GM23248 (cell line): ENCODE measurements around the gene NPAS3. TPM values are rescaled to one million over a fixed set of nuclear protein-coding genes. Genes with fewer than 3 reads are reported as not detected.

Experiments
- DNase-seq: peaks from one replicate; pipeline ENCODE4 v3.0.0-alpha.2; 2015
- H2AFZ ChIP-seq: fragments of 200-600 bp; sonication (generic); 2 replicates; pipeline ENCODE4 v1.6.1; 2016; ENCODE audit warnings: antibody characterized with exemption
- H3F3A ChIP-seq: fragments of 200-600 bp; sonication (generic); 2 replicates; pipeline ENCODE4 v1.6.1; 2016; ENCODE audit warnings: mild to moderate bottlenecking, antibody characterized with exemption, mixed run types; ENCODE audit not compliant: insufficient read depth
- H3K27ac ChIP-seq: fragments of 200-600 bp; sonication (generic); 2 replicates; pipeline ENCODE4 v1.5.1; 2016; ENCODE audit warnings: mild to moderate bottlenecking
- H3K27me3 ChIP-seq: fragments of 200-600 bp; sonication (generic); replicated peaks from 2 replicates; pipeline ENCODE4 v1.6.1; 2016; ENCODE audit warnings: mild to moderate bottlenecking; ENCODE audit not compliant: insufficient read depth
- H3K36me3 ChIP-seq: fragments of 200-600 bp; sonication (generic); 2 replicates; pipeline ENCODE4 v1.6.1; 2016; ENCODE audit warnings: low read depth, mild to moderate bottlenecking
- H3K4me1 ChIP-seq: fragments of 200-600 bp; sonication (generic); 2 replicates; pipeline ENCODE4 v1.6.1; 2016; ENCODE audit warnings: mild to moderate bottlenecking; ENCODE audit not compliant: insufficient read depth
- H3K4me2 ChIP-seq: fragments of 200-600 bp; sonication (generic); one replicate; pipeline ENCODE4 v1.6.1; 2016; ENCODE audit warnings: mild to moderate bottlenecking; ENCODE audit not compliant: unreplicated experiment
- H3K4me3 ChIP-seq: fragments of 200-600 bp; sonication (generic); 2 replicates; pipeline ENCODE4 v1.5.1; 2016; ENCODE audit warnings: mild to moderate bottlenecking
- H3K79me2 ChIP-seq: fragments of 200-600 bp; sonication (generic); 2 replicates; pipeline ENCODE4 v1.6.1; 2016; ENCODE audit warnings: mild to moderate bottlenecking; ENCODE audit not compliant: insufficient read depth
- H3K9ac ChIP-seq: fragments of 200-600 bp; sonication (generic); 2 replicates; pipeline ENCODE4 v1.6.1; 2016; ENCODE audit warnings: mild to moderate bottlenecking
- H3K9me2 ChIP-seq: fragments of 200-600 bp; sonication (generic); 2 replicates; pipeline ENCODE4 v1.6.1; 2016; ENCODE audit warnings: mixed run types, mild to moderate bottlenecking, moderate library complexity; ENCODE audit not compliant: insufficient read depth
- H3K9me3 ChIP-seq: fragments of 200-600 bp; sonication (generic); one replicate; pipeline ENCODE4 v1.6.1; 2017; ENCODE audit warnings: low read depth
- H4K20me1 ChIP-seq: fragments of 200-600 bp; sonication (generic); 2 replicates; pipeline ENCODE4 v1.6.0; 2016; ENCODE audit not compliant: insufficient read depth
- EZH2 ChIP-seq: fragments of 200-600 bp; sonication (generic); IDR thresholded peaks from 2 replicates; pipeline ENCODE4 v1.6.1; 2018; ENCODE audit warnings: antibody characterized with exemption, mild to moderate bottlenecking; ENCODE audit not compliant: insufficient read depth, poor library complexity, severe bottlenecking
- EZH2phosphoT487 ChIP-seq: fragments of 200-600 bp; sonication (generic); IDR thresholded peaks from 2 replicates; pipeline ENCODE4 v1.6.1; 2018; ENCODE audit warnings: antibody characterized with exemption, moderate library complexity, mild to moderate bottlenecking, low read depth; ENCODE audit not compliant: insufficient read depth
- WGBS, 2 experiments: methylation state at CpG; one replicate each; pipeline ENCODE4 v1.1.6; 2015 to 2017; ENCODE audit warnings: low lambda C conversion rate in 2 of 2, low coverage in 1 of 2; ENCODE audit errors: missing lambda C conversion rate in 2 of 2; 5-methylcytosine and 5-hydroxymethylcytosine counted together
- in situ Hi-C: fragments of 300-500 bp; cut with MboI; formaldehyde crosslinking; loops from 2 replicates; pipeline ENCODE4 v1.15.0; 2020
- polyA plus RNA-seq: library from polyadenylated mRNA; unstranded; fragments of >200 nt; fragmentation: Nextera tagmentation; extraction: Ambion mirVana; gene quantifications from 2 replicates; pipeline ENCODE4 v1.2.1, GENCODE V29; 2016
- total RNA-seq: library from RNA; depleted of rRNA; stranded (reverse); fragments of >200 nt; shearing (Covaris generic); gene quantifications from 2 replicates; pipeline ENCODE4 v1.2.3, GENCODE V29; 2014

NPAS3 gene
- total and polyA plus RNA-seq, 2 experiments from 2014 or later = 0.65 TPM; not detected in 1

DNA sequence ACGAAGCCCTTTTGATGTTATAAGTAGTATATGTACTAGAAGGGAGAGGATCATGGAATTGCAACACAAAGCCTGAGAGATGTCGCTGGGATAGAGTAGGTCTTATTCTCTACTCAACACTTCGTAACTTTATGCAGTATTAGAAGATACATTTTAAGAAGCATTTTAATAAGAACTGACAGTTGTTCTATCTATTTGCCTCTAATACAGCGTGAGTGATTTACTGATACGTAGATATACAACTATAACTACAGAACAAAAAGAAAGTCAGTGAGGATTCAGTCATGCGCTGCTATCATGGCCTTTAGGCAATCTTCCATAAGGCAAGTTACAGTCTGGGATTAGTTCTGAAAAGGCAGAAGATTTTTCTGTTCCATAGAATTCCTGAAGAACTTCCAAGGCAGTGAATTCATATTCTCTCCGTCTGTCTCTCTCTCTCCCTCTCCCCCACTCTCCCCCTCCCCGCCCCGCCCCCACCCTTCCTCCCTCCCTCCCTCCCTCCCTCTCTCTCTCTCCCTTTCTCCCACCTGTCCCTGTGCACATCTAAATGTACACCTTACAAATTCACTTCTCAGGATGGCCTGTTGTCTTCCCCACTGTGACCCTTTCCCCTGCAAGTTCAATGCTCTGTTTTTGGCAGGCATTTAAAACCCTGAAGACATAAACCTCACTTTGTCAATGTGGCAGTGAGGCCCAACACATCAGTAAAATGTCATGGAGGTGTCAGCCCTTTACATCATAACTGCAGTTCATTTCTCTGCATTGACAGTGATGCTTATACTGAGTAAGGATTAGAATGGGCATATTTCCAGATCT is 541.6 kb downstream of the NPAS3 start:
- 78 to 84% methylated on average over 6 to 9 of the region's 9 CpGs for WGBS, 2 experiments
- Histone ChIP-seq H3K27ac (no peak overlapping the region), H3K79me2 (no peaks in the 10 kb centered on the region), H3F3A (no peaks in the 10 kb centered on the region), H3K9me2 (no peaks in the 10 kb centered on the region), H2AFZ (no peak overlapping the region), H3K27me3 (no peaks in the 10 kb centered on the region), H3K9me3 (no peaks in the 10 kb centered on the region), H3K4me2 (no peak overlapping the region), H3K36me3 (no peaks in the 10 kb centered on the region), H3K4me3 (no peak overlapping the region), H3K9ac (no peak overlapping the region), H3K4me1 (no peaks in the 10 kb centered on the region), H4K20me1 (no peaks in the 10 kb centered on the region)
- in situ Hi-C loops = no loop called here
- DNase-seq = no peak
- no peak for TF ChIP-seq EZH2phosphoT487
- no peak for TF ChIP-seq EZH2

DNA sequence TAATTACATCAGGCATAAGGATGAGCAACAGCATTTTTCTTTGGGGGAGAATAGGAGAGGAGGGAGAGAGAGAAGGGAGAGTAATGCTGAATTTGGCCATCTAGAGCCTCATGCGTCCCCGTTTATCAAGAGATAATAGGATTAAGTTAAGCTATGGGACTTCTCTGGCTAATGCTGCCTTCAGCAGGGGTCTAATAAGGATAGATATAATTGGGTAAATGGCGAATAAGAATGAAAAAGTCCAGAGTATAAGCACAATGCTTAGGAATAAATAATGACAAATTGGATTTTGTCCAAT is 542.2 kb downstream of the NPAS3 start:
- Histone ChIP-seq H2AFZ (no peak overlapping the region), H3K36me3 (no peaks in the 10 kb centered on the region), H3K4me1 (no peaks in the 10 kb centered on the region), H3K27me3 (no peaks in the 10 kb centered on the region), H3K4me2 (no peak overlapping the region), H3K9ac (no peak overlapping the region), H3K9me2 (no peaks in the 10 kb centered on the region), H3K4me3 (no peak overlapping the region), H3F3A (no peaks in the 10 kb centered on the region), H3K9me3 (no peaks in the 10 kb centered on the region), H3K27ac (no peak overlapping the region), H3K79me2 (no peaks in the 10 kb centered on the region), H4K20me1 (no peaks in the 10 kb centered on the region)
- in situ Hi-C loops = no loop called here
- 84 to 86% methylated on average over 3 of the region's 3 CpGs for WGBS, 2 experiments
- TF ChIP-seq EZH2phosphoT487 (no peak), EZH2 (no peak)
- peak; percentile 15 for DNase-seq

DNA sequence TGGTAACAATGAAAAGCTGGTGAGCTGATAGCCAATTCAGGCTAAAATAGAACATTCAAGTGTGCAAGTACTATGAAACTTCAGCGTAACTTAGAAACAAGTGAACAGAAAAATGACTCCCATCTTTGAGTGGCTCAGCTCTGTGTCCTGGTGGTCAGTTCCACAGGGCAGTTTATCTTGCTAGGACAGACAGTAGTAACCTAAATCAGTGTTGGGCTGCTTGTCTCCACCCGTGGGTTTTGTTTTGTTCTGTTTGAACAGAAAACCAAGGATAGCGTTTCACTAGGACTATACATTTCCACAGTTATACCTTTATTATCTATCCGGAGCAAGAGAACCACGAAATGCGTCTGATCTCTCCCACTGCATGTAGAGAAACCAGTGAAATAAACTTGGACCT is 544.4 kb downstream of the NPAS3 start:
- Histone ChIP-seq H4K20me1 (no peaks in the 10 kb centered on the region), H3K36me3 (no peaks in the 10 kb centered on the region), H3F3A (no peaks in the 10 kb centered on the region), H2AFZ (no peak overlapping the region), H3K9ac (no peak overlapping the region), H3K9me3 (no peaks in the 10 kb centered on the region), H3K9me2 (no peaks in the 10 kb centered on the region), H3K27ac (no peak overlapping the region), H3K79me2 (no peaks in the 10 kb centered on the region), H3K27me3 (no peaks in the 10 kb centered on the region), H3K4me3 (no peak overlapping the region), H3K4me2 (no peak overlapping the region), H3K4me1 (no peaks in the 10 kb centered on the region)
- no peak for DNase-seq
- in situ Hi-C loops = no loop called here
- TF ChIP-seq EZH2phosphoT487 (no peak), EZH2 (no peak)
- WGBS, 2 experiments = 83 to 84% methylated on average over 6 of the region's 6 CpGs

GRCh38 chr14:33483541-33483940 is 544.9 kb downstream of the NPAS3 start:
- TF ChIP-seq EZH2phosphoT487 (no peak), EZH2 (no peak)
- WGBS, 2 experiments = 75 to 82% methylated on average over 4 of the region's 4 CpGs
- Histone ChIP-seq H3K4me2 (no peak overlapping the region), H3K9me3 (no peaks in the 10 kb centered on the region), H3K4me1 (no peaks in the 10 kb centered on the region), H3K9me2 (no peaks in the 10 kb centered on the region), H3K27ac (no peak overlapping the region), H2AFZ (no peak overlapping the region), H4K20me1 (no peaks in the 10 kb centered on the region), H3K79me2 (no peaks in the 10 kb centered on the region), H3F3A (no peaks in the 10 kb centered on the region), H3K9ac (no peak overlapping the region), H3K36me3 (no peaks in the 10 kb centered on the region), H3K27me3 (no peaks in the 10 kb centered on the region), H3K4me3 (no peak overlapping the region)
- in situ Hi-C loops = no loop called here
- no peak for DNase-seq

DNA sequence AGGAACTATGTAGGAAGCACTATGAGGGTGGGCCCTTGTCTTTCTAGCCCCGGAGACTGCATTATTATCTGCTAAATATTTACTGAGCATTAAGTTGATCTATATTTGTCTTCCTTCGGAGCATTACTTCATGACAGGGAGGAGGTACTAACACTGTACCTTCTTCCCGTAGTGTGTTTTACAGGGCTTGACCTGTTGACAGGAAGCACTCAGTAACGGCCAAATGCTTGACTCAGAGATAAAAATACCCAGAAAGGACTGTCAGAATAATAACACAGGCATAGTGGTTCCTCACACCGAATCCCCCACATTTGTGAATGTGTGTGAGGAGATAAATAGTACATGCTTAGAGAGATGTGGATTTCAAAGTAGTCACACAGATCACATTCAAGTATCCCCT is 545.6 kb downstream of the NPAS3 start:
- no peak for DNase-seq
- no peak overlapping the region for H3K4me2 ChIP-seq
- H3K9me2 ChIP-seq = no peaks in the 10 kb centered on the region
- no peaks in the 10 kb centered on the region for H3F3A ChIP-seq
- H3K9ac ChIP-seq = no peak overlapping the region
- no peak overlapping the region for H3K4me3 ChIP-seq
- WGBS, 2 experiments = 64 to 66% methylated on average over 5 of the region's 5 CpGs
- no peaks in the 10 kb centered on the region for H3K79me2 ChIP-seq
- TF ChIP-seq EZH2 = no peak
- no peak for TF ChIP-seq EZH2phosphoT487
- in situ Hi-C loops = no loop called here
- H2AFZ ChIP-seq = no peak overlapping the region
- no peaks in the 10 kb centered on the region for H4K20me1 ChIP-seq
- H3K27me3 ChIP-seq = no peaks in the 10 kb centered on the region
- H3K9me3 ChIP-seq = no peaks in the 10 kb centered on the region
- H3K4me1 ChIP-seq = no peaks in the 10 kb centered on the region
- no peak overlapping the region for H3K27ac ChIP-seq
- no peaks in the 10 kb centered on the region for H3K36me3 ChIP-seq
